Measurements from ENCODE around the gene D2HGDH. TPM values are rescaled to one million over a fixed set of nuclear protein-coding genes. Genes with fewer than 3 reads are reported as not detected.
A peak's percentile ranks its signal among the peaks of the same experiment; 100 is the strongest.
"Not testable (repeated sequence)": the region's sequence is repeated elsewhere in the genome, so short reads cannot be mapped to it uniquely, and the experiment has no call there.

D2HGDH gene
- total and polyA plus RNA-seq, 2 donors from 2014 or later, result 37.0 to 49.3 TPM

DNA sequence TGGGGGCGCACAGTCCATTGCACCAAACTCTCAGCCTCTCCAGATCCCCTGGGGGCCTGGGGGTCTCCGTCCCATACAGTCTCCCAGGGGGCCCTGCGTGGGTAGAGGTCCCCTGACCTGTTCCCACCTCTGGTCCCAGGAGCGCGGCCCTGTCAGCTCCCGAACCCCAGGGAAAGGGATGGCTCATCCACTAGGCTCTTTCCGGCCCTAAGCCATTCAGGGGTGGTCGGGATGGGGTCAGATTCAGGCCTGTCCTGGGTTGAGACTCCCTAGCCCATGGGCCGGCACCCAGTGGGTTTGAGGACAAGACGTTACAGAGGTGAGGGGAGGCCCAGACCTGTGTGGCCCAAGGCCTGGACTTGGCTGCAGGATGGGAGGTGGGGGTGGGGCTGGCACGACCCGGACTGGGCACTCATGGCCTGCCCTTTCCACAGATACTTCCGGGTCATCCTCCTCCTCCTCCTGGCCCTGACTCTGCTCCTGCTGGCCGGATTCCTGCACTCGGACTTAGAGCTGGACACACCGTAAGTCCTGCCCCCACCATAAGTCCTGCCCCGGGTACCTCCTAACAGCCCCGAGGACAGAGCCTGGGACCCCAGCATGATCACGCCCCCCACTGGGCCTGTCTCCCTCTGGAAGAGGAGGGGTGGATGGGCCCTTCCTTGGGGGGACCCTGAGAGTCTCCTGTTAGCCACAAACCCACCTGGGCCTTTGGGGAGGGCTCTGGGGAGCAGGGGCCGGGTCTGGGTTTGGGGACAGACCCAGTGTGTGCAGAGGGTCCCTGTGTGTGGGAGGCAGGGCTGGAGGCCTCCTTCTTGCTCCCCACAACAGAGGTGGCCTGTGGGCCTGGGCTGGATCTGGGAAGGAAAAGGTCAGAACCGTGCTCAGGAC, 64.4 kb downstream of the D2HGDH start:
- H3K27me3 ChIP-seq (ENCODE audit: control insufficient read depth, insufficient read depth, low read length), result no peaks in the 10 kb centered on the region
- FAIRE-seq, result no peak

GRCh38 chr2:241799522-241800197, 65.2 kb downstream of the D2HGDH start:
- Histone ChIP-seq H3K4me3 (ENCODE audit: low read length in 3 of 3) (no peak overlapping the region), H3K4me1 (ENCODE audit: control insufficient read depth in 2 of 3, insufficient read depth in 2 of 3, low read depth in 1 of 3, low read length in 3 of 3) (peaks cover under 1 to 12% (median 5%) of the 10 kb centered on the region in 3 donors), H3K9me3 (ENCODE audit: control insufficient read depth in 2 of 3, insufficient read depth in 1 of 3, low read length in 3 of 3) (no peaks in the 10 kb centered on the region), H3K36me3 (ENCODE audit: control insufficient read depth in 2 of 3, insufficient read depth in 3 of 3, low read length in 3 of 3) (no peaks in the 10 kb centered on the region), H3K27ac (ENCODE audit: low read depth in 2 of 2, low read length in 2 of 2) (no peak overlapping the region), H3K9ac (ENCODE audit: low read length in 3 of 3) (no peak overlapping the region), H3K27me3 (ENCODE audit: control insufficient read depth, insufficient read depth, low read length) (no peaks in the 10 kb centered on the region)
- intact Hi-C loops (cut with DNase I), result no loop called here
- DNase-seq, result peak in 1 of 5 donors; percentile 67
- no peak for FAIRE-seq
- TF ChIP-seq, protein P1, sequence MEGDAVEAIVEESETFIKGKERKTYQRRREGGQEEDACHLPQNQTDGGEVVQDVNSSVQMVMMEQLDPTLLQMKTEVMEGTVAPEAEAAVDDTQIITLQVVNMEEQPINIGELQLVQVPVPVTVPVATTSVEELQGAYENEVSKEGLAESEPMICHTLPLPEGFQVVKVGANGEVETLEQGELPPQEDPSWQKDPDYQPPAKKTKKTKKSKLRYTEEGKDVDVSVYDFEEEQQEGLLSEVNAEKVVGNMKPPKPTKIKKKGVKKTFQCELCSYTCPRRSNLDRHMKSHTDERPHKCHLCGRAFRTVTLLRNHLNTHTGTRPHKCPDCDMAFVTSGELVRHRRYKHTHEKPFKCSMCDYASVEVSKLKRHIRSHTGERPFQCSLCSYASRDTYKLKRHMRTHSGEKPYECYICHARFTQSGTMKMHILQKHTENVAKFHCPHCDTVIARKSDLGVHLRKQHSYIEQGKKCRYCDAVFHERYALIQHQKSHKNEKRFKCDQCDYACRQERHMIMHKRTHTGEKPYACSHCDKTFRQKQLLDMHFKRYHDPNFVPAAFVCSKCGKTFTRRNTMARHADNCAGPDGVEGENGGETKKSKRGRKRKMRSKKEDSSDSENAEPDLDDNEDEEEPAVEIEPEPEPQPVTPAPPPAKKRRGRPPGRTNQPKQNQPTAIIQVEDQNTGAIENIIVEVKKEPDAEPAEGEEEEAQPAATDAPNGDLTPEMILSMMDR (IDR thresholded peaks at IDR 0.05; ENCODE audit: borderline replicate concordance, extremely low read depth, insufficient read depth), result no peak

More for the DNA sequence above, 64.4 kb downstream of the D2HGDH start:
- TF ChIP-seq, protein P1 (IDR thresholded peaks at IDR 0.05; ENCODE audit: borderline replicate concordance, extremely low read depth, insufficient read depth), result no peak
- H3K27ac ChIP-seq (ENCODE audit: low read depth in 2 of 2, low read length in 2 of 2), result no peak overlapping the region
- no peaks in the 10 kb centered on the region for H3K9me3 ChIP-seq (ENCODE audit: control insufficient read depth in 2 of 3, insufficient read depth in 1 of 3, low read length in 3 of 3)
- H3K4me3 ChIP-seq (ENCODE audit: low read length in 3 of 3), result no peak overlapping the region
- peak in 1 of 5 donors; percentile 63 for DNase-seq
- intact Hi-C loops (cut with DNase I), result no loop called here
- no peak overlapping the region for H3K9ac ChIP-seq (ENCODE audit: low read length in 3 of 3)
- H3K4me1 ChIP-seq (ENCODE audit: control insufficient read depth in 2 of 3, insufficient read depth in 2 of 3, low read depth in 1 of 3, low read length in 3 of 3), result peaks cover 0 to 7% (median 0%) of the 10 kb centered on the region in 3 donors
- H3K36me3 ChIP-seq (ENCODE audit: control insufficient read depth in 2 of 3, insufficient read depth in 3 of 3, low read length in 3 of 3), result no peaks in the 10 kb centered on the region

DNA sequence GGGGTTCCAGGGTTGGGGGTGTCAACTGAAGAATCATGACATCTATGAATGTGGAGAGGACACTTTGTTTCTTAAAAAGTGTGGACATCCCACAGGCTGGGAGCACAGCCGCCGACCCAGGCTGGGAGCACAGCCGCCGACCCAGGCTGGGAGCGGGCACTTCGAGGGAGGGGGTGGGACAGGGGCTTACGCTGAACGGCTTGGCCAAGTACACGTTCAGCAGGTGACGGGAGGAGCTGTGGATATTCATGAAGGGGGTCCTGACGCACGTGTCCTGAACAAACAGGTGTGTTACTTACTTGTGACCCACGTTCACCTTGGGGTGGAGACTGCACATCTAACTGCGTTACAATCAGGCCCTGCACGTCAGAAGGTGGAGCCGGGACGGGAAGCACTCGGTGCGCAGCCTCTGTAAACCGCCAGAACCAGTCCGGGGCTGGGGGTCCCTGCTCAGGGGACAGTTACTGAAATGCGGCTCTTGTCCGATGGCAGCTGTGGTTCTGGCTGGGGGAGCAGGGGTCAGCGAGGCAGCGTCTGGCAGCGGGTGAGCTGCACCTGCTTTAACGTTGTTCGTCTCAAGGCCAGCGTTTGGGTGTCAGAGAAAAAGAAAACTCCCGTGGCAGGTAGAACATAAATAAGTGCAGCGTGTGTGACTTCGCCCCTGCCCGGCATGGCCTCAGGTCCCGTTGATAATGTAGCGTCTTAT, 65.9 kb downstream of the D2HGDH start:
- H3K9ac ChIP-seq (ENCODE audit: low read length in 3 of 3); FAIRE-seq; H3K27me3 ChIP-seq (ENCODE audit: control insufficient read depth, insufficient read depth, low read length); H3K4me3 ChIP-seq (ENCODE audit: low read length in 3 of 3); H3K36me3 ChIP-seq (ENCODE audit: control insufficient read depth in 2 of 3, insufficient read depth in 3 of 3, low read length in 3 of 3); H3K9me3 ChIP-seq (ENCODE audit: control insufficient read depth in 2 of 3, insufficient read depth in 1 of 3, low read length in 3 of 3); intact Hi-C loops (cut with DNase I); H3K27ac ChIP-seq (ENCODE audit: low read depth in 2 of 2, low read length in 2 of 2): not testable (repeated sequence)
- DNase-seq, result peak in 1 of 5 donors; percentile 3
- H3K4me1 ChIP-seq (ENCODE audit: control insufficient read depth in 2 of 3, insufficient read depth in 2 of 3, low read depth in 1 of 3, low read length in 3 of 3), result peaks cover 3 to 16% (median 6%) of the 10 kb centered on the region in 3 donors

Data from kidney (tissue), 14 donors.